K562 (cell line): Measurements from ENCODE around the gene SLC22A23. TPM values are rescaled to one million over a fixed set of nuclear protein-coding genes. Genes with fewer than 3 reads are reported as not detected.
A peak's percentile ranks its signal among the peaks of the same experiment; 100 is the strongest.

Experiments
- DPF2 ChIP-seq: fragments of 450-650 bp; IDR thresholded peaks from 2 replicates; pipeline ENCODE4 v1.6.1; 2016
- ELF4 ChIP-seq: fragments of 450-650 bp; formaldehyde crosslinking; IDR thresholded peaks from 2 replicates; pipeline ENCODE4 v1.4.0; 2022; ENCODE audit warnings: missing genetic modification characterization
- GABPA ChIP-seq: fragments of 200-800 bp; sonication (Bioruptor generic); conservative IDR thresholded peaks from 2 replicates; pipeline ENCODE4 v1.6.1; 2016; ENCODE audit warnings: low read depth, missing genetic modification characterization, missing compliant biosample characterization
- GTF2E2 ChIP-seq: fragments of 200-800 bp; sonication (Bioruptor generic); IDR thresholded peaks from 2 replicates; pipeline ENCODE4 v1.6.1; 2016; ENCODE audit warnings: missing genetic modification characterization, missing compliant biosample characterization
- HMG20B ChIP-seq: fragments of 250-450 bp; sonication (Bioruptor Pico); IDR thresholded peaks from 2 replicates; pipeline ENCODE4 v1.5.0; 2021; ENCODE audit warnings: mild to moderate bottlenecking
- ID3 ChIP-seq, 2 experiments: fragments of 250-450 bp in 1 of 2; fragments of 450-650 bp in 1 of 2; sonication (Bioruptor Pico) in 1 of 2; IDR thresholded peaks; 2 replicates each; pipeline versions ENCODE4 v1.6.1 to v1.8.0; 2016 to 2021; ENCODE audit warnings: mild to moderate bottlenecking in 2 of 2, moderate library complexity in 2 of 2, missing compliant biosample characterization in 1 of 2, missing genetic modification characterization in 1 of 2
- MAX ChIP-seq: sonication (generic); formaldehyde crosslinking; IDR thresholded peaks from 2 replicates; pipeline ENCODE4 v1.9.0; 2022; ENCODE audit warnings: mild to moderate bottlenecking, missing genetic modification reagents
- NFE2 ChIP-seq: IDR thresholded peaks from 2 replicates; pipeline ENCODE4 v1.6.1; 2014; ENCODE audit warnings: antibody characterized with exemption, low read depth
- NONO ChIP-seq, 2 experiments: fragments of 200-400 bp in 1 of 2; fragments of 450-650 bp in 1 of 2; formaldehyde crosslinking in 1 of 2; IDR thresholded peaks; 2 replicates each; pipeline ENCODE4 v1.6.1; 2017; ENCODE audit warnings: low read depth in 2 of 2, mild to moderate bottlenecking in 2 of 2, moderate library complexity in 2 of 2, low read length in 1 of 2
- POLR2B ChIP-seq: fragments of 450-650 bp; IDR thresholded peaks from 2 replicates; pipeline ENCODE4 v1.6.1; 2018; ENCODE audit warnings: low read depth; ENCODE audit not compliant: partially characterized antibody
- PRPF4 ChIP-seq: fragments of 200-400 bp; formaldehyde crosslinking; IDR thresholded peaks from one replicate; pipeline ENCODE4 v1.6.1; 2017; ENCODE audit warnings: low read length, low read depth, mild to moderate bottlenecking; ENCODE audit not compliant: insufficient read depth, poor library complexity, severe bottlenecking
- RHOXF2B ChIP-seq: fragments of 250-450 bp; sonication (Bioruptor Pico); conservative IDR thresholded peaks from 2 replicates; pipeline ENCODE4 v1.5.1; 2021
- SREBF2 ChIP-seq: sonication (generic); formaldehyde crosslinking; IDR thresholded peaks from 2 replicates; pipeline ENCODE4 v1.4.0; 2020; ENCODE audit warnings: mild to moderate bottlenecking, missing genetic modification reagents
- TFAP4 ChIP-seq: sonication (generic); formaldehyde crosslinking; IDR thresholded peaks from 2 replicates; pipeline ENCODE4 v1.8.0; 2022; ENCODE audit warnings: missing genetic modification reagents, mild to moderate bottlenecking, moderate library complexity, borderline replicate concordance
- ZBTB8A ChIP-seq: fragments of 450-650 bp; IDR thresholded peaks from 2 replicates; pipeline ENCODE4 v1.6.1; 2018; ENCODE audit warnings: mild to moderate bottlenecking, moderate library complexity; ENCODE audit not compliant: partially characterized antibody
- ZNF175 ChIP-seq: fragments of 200-800 bp; sonication (Bioruptor generic); IDR thresholded peaks from 2 replicates; pipeline ENCODE4 v1.6.1; 2016; ENCODE audit warnings: low read depth, mild to moderate bottlenecking, missing genetic modification characterization, missing compliant biosample characterization
- ZNF184 ChIP-seq: sonication (generic); formaldehyde crosslinking; IDR thresholded peaks from 2 replicates; pipeline ENCODE4 v1.5.0; 2020; ENCODE audit warnings: missing genetic modification reagents
- ZNF354B ChIP-seq: fragments of 250-450 bp; sonication (Bioruptor Pico); IDR thresholded peaks from 2 replicates; pipeline ENCODE4 v1.4.0; 2020
- ZNF75A ChIP-seq: fragments of 450-650 bp; formaldehyde crosslinking; IDR thresholded peaks from 2 replicates; pipeline ENCODE4 v1.4.0; 2020; ENCODE audit warnings: mild to moderate bottlenecking
- polyA plus RNA-seq, 8 experiments: library from polyadenylated mRNA; depleted of rRNA in 4 of 8; stranded (reverse) in 5 of 8; unstranded in 3 of 8; fragments of >200 nt; fragmentation: Nextera tagmentation in 2 of 8; fragmentation: Illumina TruSeq in 1 of 8; extraction: Ambion mirVana in 2 of 8; extraction: Trizol in 1 of 8; gene quantifications; 2 replicates each; pipeline versions ENCODE4 v1.2.1 to v1.2.3, GENCODE V29; 2011 to 2014; ENCODE audit warnings: inconsistent platforms in 1 of 8, missing spikeins in 1 of 8
- total RNA-seq, 7 experiments: library from RNA; depleted of rRNA in 6 of 7; stranded (reverse); fragments of >200 nt in 6 of 7; fragmentation: Illumina TruSeq in 2 of 7; extraction: Trizol in 2 of 7; gene quantifications; 2 replicates each; pipeline versions ENCODE4 v1.2.1 to v1.2.3, GENCODE V29; 2011 to 2021; ENCODE audit warnings: low replicate concordance in 1 of 7
- TF ChIP-seq, protein P1 (sequence below), 2 experiments: fragments of 450-650 bp; conservative IDR thresholded peaks; 2 replicates each; pipeline ENCODE4 v1.6.1; 2017; ENCODE audit warnings: mild to moderate bottlenecking in 2 of 2, moderate library complexity in 2 of 2
- TF ChIP-seq, protein P2 (sequence below): sonication (generic); formaldehyde crosslinking; IDR thresholded peaks from 2 replicates; pipeline ENCODE4 v1.8.1; 2022; ENCODE audit warnings: missing genetic modification reagents
- TF ChIP-seq, protein P3 (sequence below): fragments of 450-650 bp; formaldehyde crosslinking; IDR thresholded peaks from 2 replicates; pipeline ENCODE4 v1.4.0; 2022; ENCODE audit warnings: missing genetic modification characterization

The SLC22A23 gene
- total and polyA plus RNA-seq, 9 of the 15 experiments (the other 6 are each of a cell fraction or from before 2014, with no cell fraction given), result 0.30 to 8.7 (median 2.5) TPM

GRCh38 chr6:3247255-3248146, 209.3 kb downstream of the SLC22A23 start (continued):
- TF ChIP-seq, protein P1, sequence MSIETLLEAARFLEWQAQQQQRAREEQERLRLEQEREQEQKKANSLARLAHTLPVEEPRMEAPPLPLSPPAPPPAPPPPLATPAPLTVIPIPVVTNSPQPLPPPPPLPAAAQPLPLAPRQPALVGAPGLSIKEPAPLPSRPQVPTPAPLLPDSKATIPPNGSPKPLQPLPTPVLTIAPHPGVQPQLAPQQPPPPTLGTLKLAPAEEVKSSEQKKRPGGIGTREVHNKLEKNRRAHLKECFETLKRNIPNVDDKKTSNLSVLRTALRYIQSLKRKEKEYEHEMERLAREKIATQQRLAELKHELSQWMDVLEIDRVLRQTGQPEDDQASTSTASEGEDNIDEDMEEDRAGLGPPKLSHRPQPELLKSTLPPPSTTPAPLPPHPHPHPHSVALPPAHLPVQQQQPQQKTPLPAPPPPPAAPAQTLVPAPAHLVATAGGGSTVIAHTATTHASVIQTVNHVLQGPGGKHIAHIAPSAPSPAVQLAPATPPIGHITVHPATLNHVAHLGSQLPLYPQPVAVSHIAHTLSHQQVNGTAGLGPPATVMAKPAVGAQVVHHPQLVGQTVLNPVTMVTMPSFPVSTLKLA (conservative IDR thresholded peaks at IDR 0.05), result no peak
- TF ChIP-seq NFE2 (peak; percentile 11; the same call in 1 of the 2 replicates), NONO (IDR thresholded peaks at IDR 0.05; ENCODE audit: low read depth in 2 of 2, low read length in 1 of 2) (no peak), ZNF184 (CRISPR knock-in tag) (no peak), GTF2E2 (tag) (no peak), ZBTB8A (no peak), GABPA (no peak), HMG20B (no peak), DPF2 (peak; percentile 64; the same call in 1 of the 2 replicates), SREBF2 (CRISPR knock-in tag) (no peak), ID3 (CRISPR knock-in tag; IDR thresholded peaks at IDR 0.05) (no peak), ID3 (tag; IDR thresholded peaks at IDR 0.05) (no peak), ZNF354B (CRISPR knock-in tag) (no peak), ZNF75A (no peak), PRPF4 (no peak), ZNF175 (no peak), MAX (CRISPR knock-in tag) (no peak; the same call in none of the 2 replicates), RHOXF2B (CRISPR knock-in tag) (no peak), POLR2B (no peak), ELF4 (CRISPR knock-in tag) (no peak), TFAP4 (CRISPR knock-in tag) (peak; percentile 61; the same call in 1 of the 2 replicates)
- TF ChIP-seq, protein P2, sequence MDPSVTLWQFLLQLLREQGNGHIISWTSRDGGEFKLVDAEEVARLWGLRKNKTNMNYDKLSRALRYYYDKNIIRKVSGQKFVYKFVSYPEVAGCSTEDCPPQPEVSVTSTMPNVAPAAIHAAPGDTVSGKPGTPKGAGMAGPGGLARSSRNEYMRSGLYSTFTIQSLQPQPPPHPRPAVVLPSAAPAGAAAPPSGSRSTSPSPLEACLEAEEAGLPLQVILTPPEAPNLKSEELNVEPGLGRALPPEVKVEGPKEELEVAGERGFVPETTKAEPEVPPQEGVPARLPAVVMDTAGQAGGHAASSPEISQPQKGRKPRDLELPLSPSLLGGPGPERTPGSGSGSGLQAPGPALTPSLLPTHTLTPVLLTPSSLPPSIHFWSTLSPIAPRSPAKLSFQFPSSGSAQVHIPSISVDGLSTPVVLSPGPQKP (CRISPR knock-in tag), result no peak
- TF ChIP-seq, protein P3, sequence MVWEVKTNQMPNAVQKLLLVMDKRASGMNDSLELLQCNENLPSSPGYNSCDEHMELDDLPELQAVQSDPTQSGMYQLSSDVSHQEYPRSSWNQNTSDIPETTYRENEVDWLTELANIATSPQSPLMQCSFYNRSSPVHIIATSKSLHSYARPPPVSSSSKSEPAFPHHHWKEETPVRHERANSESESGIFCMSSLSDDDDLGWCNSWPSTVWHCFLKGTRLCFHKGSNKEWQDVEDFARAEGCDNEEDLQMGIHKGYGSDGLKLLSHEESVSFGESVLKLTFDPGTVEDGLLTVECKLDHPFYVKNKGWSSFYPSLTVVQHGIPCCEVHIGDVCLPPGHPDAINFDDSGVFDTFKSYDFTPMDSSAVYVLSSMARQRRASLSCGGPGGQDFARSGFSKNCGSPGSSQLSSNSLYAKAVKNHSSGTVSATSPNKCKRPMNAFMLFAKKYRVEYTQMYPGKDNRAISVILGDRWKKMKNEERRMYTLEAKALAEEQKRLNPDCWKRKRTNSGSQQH (CRISPR knock-in tag), result no peak
